Panc1 (cell line): ENCODE measurements around the gene ERN1.

Experiments
- POLR2AphosphoS5 ChIP-seq: IDR thresholded peaks from 2 replicates; pipeline ENCODE4 v1.6.1; 2012; ENCODE audit warnings: mild to moderate bottlenecking, low read depth, low read length, moderate library complexity
- SIN3A ChIP-seq: IDR thresholded peaks from 2 replicates; pipeline ENCODE4 v1.6.1; 2012; ENCODE audit warnings: low read depth, mild to moderate bottlenecking, low read length, moderate library complexity, borderline replicate concordance; ENCODE audit not compliant: insufficient read depth
- TF ChIP-seq, protein P1 (sequence below): fragments of 450-650 bp; IDR thresholded peaks from 2 replicates; pipeline ENCODE4 v1.5.1; 2017; ENCODE audit warnings: mild to moderate bottlenecking
- TF ChIP-seq, protein P2 (sequence below), 2 experiments: IDR thresholded peaks; 2 replicates each; pipeline ENCODE4 v1.6.1; 2011 to 2012; ENCODE audit warnings: low read depth in 2 of 2, control low read depth in 1 of 2, low read length in 1 of 2, mild to moderate bottlenecking in 1 of 2, moderate library complexity in 1 of 2; ENCODE audit not compliant: insufficient read depth in 1 of 2

DNA sequence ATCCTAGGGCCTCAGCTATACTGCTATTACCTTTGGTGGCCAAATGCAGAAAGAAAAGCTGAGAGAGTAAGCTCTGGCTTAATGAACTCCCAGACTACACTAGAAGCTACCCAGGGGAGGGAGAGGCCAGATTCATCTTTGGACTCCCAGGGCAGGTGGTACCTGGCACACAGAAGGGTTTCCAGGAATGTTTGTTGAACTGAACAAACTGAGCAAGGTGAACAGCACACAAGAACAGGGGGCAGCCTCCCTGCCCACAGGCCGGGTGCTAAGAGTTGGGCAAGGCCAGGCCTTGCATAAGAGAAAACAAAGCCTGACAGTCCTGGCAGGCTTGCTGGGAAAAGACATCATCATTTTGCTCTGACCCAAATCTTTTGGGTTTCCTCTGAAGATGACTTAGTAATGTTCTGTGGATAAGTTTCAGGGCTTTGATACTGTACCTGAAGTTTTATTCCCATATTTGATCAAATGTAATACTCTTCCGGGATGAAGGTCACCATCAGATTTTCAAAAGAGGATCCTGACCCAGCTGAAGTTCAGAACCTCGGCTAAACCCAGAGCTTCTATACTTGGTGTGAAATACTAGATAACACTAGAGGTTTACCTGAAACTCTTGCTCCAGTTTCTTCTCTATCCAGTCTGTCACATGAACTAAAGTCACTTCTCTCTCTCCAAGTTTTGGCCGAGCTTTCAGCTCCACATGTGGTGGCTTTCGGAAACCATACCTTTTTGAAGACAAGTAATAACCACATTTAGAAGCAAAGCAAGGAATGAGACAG is 20.5 kb upstream of the ERN1 start:
- TF ChIP-seq POLR2AphosphoS5 (no peak), SIN3A (no peak)
- TF ChIP-seq, protein P1, sequence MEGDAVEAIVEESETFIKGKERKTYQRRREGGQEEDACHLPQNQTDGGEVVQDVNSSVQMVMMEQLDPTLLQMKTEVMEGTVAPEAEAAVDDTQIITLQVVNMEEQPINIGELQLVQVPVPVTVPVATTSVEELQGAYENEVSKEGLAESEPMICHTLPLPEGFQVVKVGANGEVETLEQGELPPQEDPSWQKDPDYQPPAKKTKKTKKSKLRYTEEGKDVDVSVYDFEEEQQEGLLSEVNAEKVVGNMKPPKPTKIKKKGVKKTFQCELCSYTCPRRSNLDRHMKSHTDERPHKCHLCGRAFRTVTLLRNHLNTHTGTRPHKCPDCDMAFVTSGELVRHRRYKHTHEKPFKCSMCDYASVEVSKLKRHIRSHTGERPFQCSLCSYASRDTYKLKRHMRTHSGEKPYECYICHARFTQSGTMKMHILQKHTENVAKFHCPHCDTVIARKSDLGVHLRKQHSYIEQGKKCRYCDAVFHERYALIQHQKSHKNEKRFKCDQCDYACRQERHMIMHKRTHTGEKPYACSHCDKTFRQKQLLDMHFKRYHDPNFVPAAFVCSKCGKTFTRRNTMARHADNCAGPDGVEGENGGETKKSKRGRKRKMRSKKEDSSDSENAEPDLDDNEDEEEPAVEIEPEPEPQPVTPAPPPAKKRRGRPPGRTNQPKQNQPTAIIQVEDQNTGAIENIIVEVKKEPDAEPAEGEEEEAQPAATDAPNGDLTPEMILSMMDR = no peak
- TF ChIP-seq, protein P2, sequence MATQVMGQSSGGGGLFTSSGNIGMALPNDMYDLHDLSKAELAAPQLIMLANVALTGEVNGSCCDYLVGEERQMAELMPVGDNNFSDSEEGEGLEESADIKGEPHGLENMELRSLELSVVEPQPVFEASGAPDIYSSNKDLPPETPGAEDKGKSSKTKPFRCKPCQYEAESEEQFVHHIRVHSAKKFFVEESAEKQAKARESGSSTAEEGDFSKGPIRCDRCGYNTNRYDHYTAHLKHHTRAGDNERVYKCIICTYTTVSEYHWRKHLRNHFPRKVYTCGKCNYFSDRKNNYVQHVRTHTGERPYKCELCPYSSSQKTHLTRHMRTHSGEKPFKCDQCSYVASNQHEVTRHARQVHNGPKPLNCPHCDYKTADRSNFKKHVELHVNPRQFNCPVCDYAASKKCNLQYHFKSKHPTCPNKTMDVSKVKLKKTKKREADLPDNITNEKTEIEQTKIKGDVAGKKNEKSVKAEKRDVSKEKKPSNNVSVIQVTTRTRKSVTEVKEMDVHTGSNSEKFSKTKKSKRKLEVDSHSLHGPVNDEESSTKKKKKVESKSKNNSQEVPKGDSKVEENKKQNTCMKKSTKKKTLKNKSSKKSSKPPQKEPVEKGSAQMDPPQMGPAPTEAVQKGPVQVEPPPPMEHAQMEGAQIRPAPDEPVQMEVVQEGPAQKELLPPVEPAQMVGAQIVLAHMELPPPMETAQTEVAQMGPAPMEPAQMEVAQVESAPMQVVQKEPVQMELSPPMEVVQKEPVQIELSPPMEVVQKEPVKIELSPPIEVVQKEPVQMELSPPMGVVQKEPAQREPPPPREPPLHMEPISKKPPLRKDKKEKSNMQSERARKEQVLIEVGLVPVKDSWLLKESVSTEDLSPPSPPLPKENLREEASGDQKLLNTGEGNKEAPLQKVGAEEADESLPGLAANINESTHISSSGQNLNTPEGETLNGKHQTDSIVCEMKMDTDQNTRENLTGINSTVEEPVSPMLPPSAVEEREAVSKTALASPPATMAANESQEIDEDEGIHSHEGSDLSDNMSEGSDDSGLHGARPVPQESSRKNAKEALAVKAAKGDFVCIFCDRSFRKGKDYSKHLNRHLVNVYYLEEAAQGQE (IDR thresholded peaks at IDR 0.05; ENCODE audit: insufficient read depth in 1 of 2, low read depth in 2 of 2, low read length in 1 of 2) = no peak
